K562 (cell line): ENCODE results near the gene SCYGR1. TPM values are rescaled to one million over a fixed set of nuclear protein-coding genes. Genes with fewer than 3 reads are reported as not detected.

Experiments used
- ATAC-seq: fragments of 200-7000 bp; cut with Tn5 transposase; 3 replicates; pipeline ENCODE4 v1.9.1; 2020; ENCODE audit warnings: moderate library complexity
- BruUV-seq: library from RNA; stranded (reverse); fragments of 400-500 nt; replicated peaks from 2 replicates; lab custom pipeline; 2021; lab: Mats Ljungman, UMichigan
- CTCF ChIA-PET: fragments of 300-600 bp; formaldehyde crosslinking; extraction: SDS; loops from one replicate; lab custom pipeline; 2021; ENCODE audit warnings: low intra/inter-chr PET ratio; lab: Yijun Ruan, JAX
- POLR2A ChIA-PET: fragments of 300-600, 350-650 bp; sonication (Branson Sonifier 250); formaldehyde crosslinking; extraction: SDS; loops from one replicate; lab custom pipeline; 2021; ENCODE audit warnings: antibody characterized with exemption, inconsistent platforms; lab: Yijun Ruan, JAX
- DNase-seq, 4 experiments: peaks; one replicate each; pipeline versions ENCODE4 v3.0.0 to v3.0.0-alpha.2; 2011 to 2018; ENCODE audit warnings: low spot score in 3 of 4, mixed read lengths in 3 of 4; ENCODE audit errors: extremely low read depth in 1 of 4
- FAIRE-seq: peaks from 2 replicates; lab custom pipeline; 2011; peaks lifted over from hg19 to GRCh38; lab: Jason Lieb, UNC
- H2AFZ ChIP-seq: 2 replicates; pipeline ENCODE4 v1.6.0; 2011; ENCODE audit warnings: low read depth, low read length, control low read depth, inconsistent platforms
- H3K27ac ChIP-seq: fragments of 200-600 bp; 3 replicates; pipeline ENCODE4 v1.8.0; 2011; ENCODE audit warnings: low read depth, mild to moderate bottlenecking, control low read depth, inconsistent platforms, low read length, moderate library complexity, mixed read lengths; ENCODE audit errors: extremely low read depth
- H3K27me3 ChIP-seq, 2 experiments: fragments of 300-600 bp in 1 of 2; 2 replicates in 1 of 2; 3 replicates in 1 of 2; pipeline versions ENCODE4 v1.6.0 to v1.8.0; 2011; ENCODE audit warnings: inconsistent platforms in 2 of 2, low read length in 2 of 2, mild to moderate bottlenecking in 1 of 2, mixed read lengths in 1 of 2, moderate library complexity in 1 of 2; ENCODE audit not compliant: control insufficient read depth in 2 of 2, insufficient read depth in 2 of 2
- H3K36me3 ChIP-seq: fragments of 300-600 bp; 3 replicates; pipeline ENCODE4 v1.8.0; 2011; ENCODE audit warnings: mild to moderate bottlenecking, low read length, inconsistent platforms; ENCODE audit not compliant: control insufficient read depth, insufficient read depth
- H3K4me1 ChIP-seq, 2 experiments: fragments of 200-600 bp in 1 of 2; replicated peaks in 1 of 2; 2 replicates in 1 of 2; 3 replicates in 1 of 2; pipeline versions ENCODE4 v1.5.1 to v1.8.0; 2011; ENCODE audit warnings: inconsistent platforms in 2 of 2, low read length in 2 of 2, mild to moderate bottlenecking in 1 of 2, mixed read lengths in 1 of 2, moderate library complexity in 1 of 2; ENCODE audit not compliant: control insufficient read depth in 2 of 2, insufficient read depth in 2 of 2
- H3K4me2 ChIP-seq: 2 replicates; pipeline ENCODE4 v1.6.1; 2011; ENCODE audit warnings: low read length, control low read depth, inconsistent platforms, mixed read lengths; ENCODE audit not compliant: insufficient read depth
- H3K4me3 ChIP-seq: fragments of 200-600 bp; sonication (generic), shearing (Covaris generic); 2 replicates; pipeline ENCODE4 v1.5.1; 2016; ENCODE audit warnings: control low read depth, inconsistent platforms
- H3K79me2 ChIP-seq: fragments of 200-600 bp; 3 replicates; pipeline ENCODE4 v1.8.0; 2011; ENCODE audit warnings: low read length, inconsistent platforms; ENCODE audit not compliant: control insufficient read depth, insufficient read depth
- H3K9ac ChIP-seq, 2 experiments: 2 replicates each; pipeline versions ENCODE4 v1.6.0 to v1.6.1; 2011; ENCODE audit warnings: low read depth in 2 of 2, low read length in 2 of 2, control low read depth in 1 of 2, inconsistent platforms in 1 of 2, mild to moderate bottlenecking in 1 of 2, mixed read lengths in 1 of 2; ENCODE audit not compliant: insufficient read depth in 1 of 2
- H3K9me1 ChIP-seq: one replicate; pipeline ENCODE4 v1.6.0; 2011; ENCODE audit warnings: inconsistent platforms, mild to moderate bottlenecking, low read length, moderate library complexity; ENCODE audit not compliant: control insufficient read depth, insufficient read depth
- H3K9me3 ChIP-seq: replicated peaks from 2 replicates; pipeline ENCODE4 v1.5.1; 2011; ENCODE audit warnings: low read depth, low read length, inconsistent platforms; ENCODE audit not compliant: control insufficient read depth, insufficient read depth
- H4K20me1 ChIP-seq: replicated peaks from 2 replicates; pipeline ENCODE4 v1.6.1; 2011; ENCODE audit warnings: low read length, inconsistent platforms, mixed read lengths; ENCODE audit not compliant: control insufficient read depth, insufficient read depth
- CREB3L1 ChIP-seq: fragments of 450-650 bp; IDR thresholded peaks from 2 replicates; pipeline ENCODE4 v1.6.1; 2014; ENCODE audit warnings: low read depth, mild to moderate bottlenecking, moderate library complexity, borderline replicate concordance
- ELF4 ChIP-seq: fragments of 450-650 bp; formaldehyde crosslinking; IDR thresholded peaks from 2 replicates; pipeline ENCODE4 v1.4.0; 2022; ENCODE audit warnings: missing genetic modification characterization
- ETV6 ChIP-seq, 3 experiments: fragments of 150-350 bp in 1 of 3; sonication (generic) in 1 of 3; formaldehyde crosslinking in 1 of 3; IDR thresholded peaks; 2 replicates each; pipeline versions ENCODE4 v1.6.1 to v1.8.0; 2014 to 2022; ENCODE audit warnings: borderline replicate concordance in 2 of 3, low read depth in 2 of 3, antibody characterized with exemption in 1 of 3, low read length in 1 of 3, mild to moderate bottlenecking in 1 of 3, missing genetic modification reagents in 1 of 3
- FOXP4 ChIP-seq: sonication (generic); formaldehyde crosslinking; IDR thresholded peaks from 2 replicates; pipeline ENCODE4 v1.8.0; 2022; ENCODE audit warnings: mild to moderate bottlenecking, missing genetic modification reagents, borderline replicate concordance
- HOMEZ ChIP-seq: fragments of 250-450 bp; sonication (Bioruptor Pico); IDR thresholded peaks from 2 replicates; pipeline ENCODE4 v1.4.0; 2020; ENCODE audit warnings: mild to moderate bottlenecking, moderate library complexity
- MCM7 ChIP-seq, 2 experiments: fragments of 450-650 bp; IDR thresholded peaks; 2 replicates each; pipeline ENCODE4 v1.6.1; 2016 to 2018
- NR2C1 ChIP-seq, 2 experiments: fragments of 450-650 bp; IDR thresholded peaks; 2 replicates each; pipeline ENCODE4 v1.6.1; 2017; ENCODE audit warnings: mild to moderate bottlenecking in 2 of 2, antibody characterized with exemption in 1 of 2, inconsistent platforms in 1 of 2, missing compliant biosample characterization in 1 of 2, missing genetic modification characterization in 1 of 2
- NR4A1 ChIP-seq, 2 experiments: fragments of 250-450 bp in 1 of 2; fragments of 450-650 bp in 1 of 2; sonication (Bioruptor Pico) in 1 of 2; IDR thresholded peaks; 2 replicates each; pipeline versions ENCODE4 v1.4.0 to v1.6.1; 2016 to 2020; ENCODE audit warnings: mild to moderate bottlenecking in 2 of 2, missing compliant biosample characterization in 1 of 2, missing genetic modification characterization in 1 of 2, moderate library complexity in 1 of 2
- POLR3G ChIP-seq: IDR thresholded peaks from 2 replicates; pipeline ENCODE4 v1.6.1; 2011; ENCODE audit not compliant: insufficient read length, insufficient replicate concordance; ENCODE audit errors: extremely low read depth
- PTBP1 ChIP-seq: fragments of 200-400 bp; formaldehyde crosslinking; IDR thresholded peaks from 2 replicates; pipeline ENCODE4 v1.6.1; 2017; ENCODE audit warnings: low read depth, low read length
- PTRF ChIP-seq: fragments of 450-650 bp; IDR thresholded peaks from 2 replicates; pipeline ENCODE4 v1.6.1; 2016; ENCODE audit warnings: mild to moderate bottlenecking, missing genetic modification characterization, missing compliant biosample characterization
- ZBTB49 ChIP-seq: sonication (generic); formaldehyde crosslinking; IDR thresholded peaks from 2 replicates; pipeline ENCODE4 v1.8.0; 2022; ENCODE audit warnings: missing genetic modification reagents, mild to moderate bottlenecking, borderline replicate concordance
- ZNF212 ChIP-seq: fragments of 450-650 bp; formaldehyde crosslinking; IDR thresholded peaks from 2 replicates; pipeline ENCODE4 v1.4.0; 2020; ENCODE audit warnings: mild to moderate bottlenecking
- WGBS: fragments of 100-300 bp; shearing (Covaris generic); methylation state at CpG from one replicate; pipeline ENCODE4 v1.1.6; 2016; ENCODE audit warnings: low coverage, mixed read lengths; ENCODE audit not compliant: insufficient coverage; ENCODE audit errors: missing lambda C conversion rate; 5-methylcytosine and 5-hydroxymethylcytosine counted together
- in situ Hi-C: fragments of 300-500 bp; cut with MboI; formaldehyde crosslinking; loops from 4 replicates; pipeline ENCODE4 v1.15.0; 2018; ENCODE audit warnings: inconsistent platforms, mixed read lengths
- intact Hi-C: fragments of 100-400 bp; cut with micrococcal nuclease; formaldehyde crosslinking; loops from 2 replicates; pipeline ENCODE4 v1.14.2; 2022
- polyA plus RNA-seq, 8 experiments: library from polyadenylated mRNA; depleted of rRNA in 4 of 8; stranded (reverse) in 5 of 8; unstranded in 3 of 8; fragments of >200 nt; fragmentation: Nextera tagmentation in 2 of 8; fragmentation: Illumina TruSeq in 1 of 8; extraction: Ambion mirVana in 2 of 8; extraction: Trizol in 1 of 8; gene quantifications; 2 replicates each; pipeline versions ENCODE4 v1.2.1 to v1.2.3, GENCODE V29; 2011 to 2014; ENCODE audit warnings: inconsistent platforms in 1 of 8, missing spikeins in 1 of 8
- total RNA-seq, 7 experiments: library from RNA; depleted of rRNA in 6 of 7; stranded (reverse); fragments of >200 nt in 6 of 7; fragmentation: Illumina TruSeq in 2 of 7; extraction: Trizol in 2 of 7; gene quantifications; 2 replicates each; pipeline versions ENCODE4 v1.2.1 to v1.2.3, GENCODE V29; 2011 to 2021; ENCODE audit warnings: low replicate concordance in 1 of 7

SCYGR1 gene
- total and polyA plus RNA-seq, 9 of the 15 experiments (the other 6 are each of a cell fraction or from before 2014, with no cell fraction given): not detected

GRCh38 chr2:227378371-227378782, 9.4 kb downstream of the SCYGR1 start:
- Histone ChIP-seq H3K9ac (no peak overlapping the region), H3K4me3 (no peak overlapping the region), H4K20me1 (no peaks in the 10 kb centered on the region), H3K9me3 (no peaks in the 10 kb centered on the region), H2AFZ (no peak overlapping the region), H3K79me2 (no peaks in the 10 kb centered on the region), H3K27ac (no peak overlapping the region), H3K4me2 (no peak overlapping the region), H3K27me3 (peaks cover 0 to 9% of the 10 kb centered on the region in 2 experiments; a peak in 2 of 5 replicates), H3K4me1 (no peaks in the 10 kb centered on the region; a peak in 1 of 5 replicates), H3K36me3 (no peaks in the 10 kb centered on the region), H3K9me1 (no peaks in the 10 kb centered on the region)
- no TSS peak for BruUV-seq
- no peak for FAIRE-seq
- intact Hi-C loops: no loop called here
- 3% methylated on average over 4 of the region's 4 CpGs for WGBS
- in situ Hi-C loops: no loop called here
- ChIA-PET POLR2A (interaction anchor here (1.2 kb wide), 1 partner anchor 14 kb away, joined by 3 read pairs; no protein-coding TSS in a partner anchor), CTCF (no interaction called here)
- DNase-seq: no peak
- no peak for ATAC-seq
- TF ChIP-seq ETV6 (IDR thresholded peaks at IDR 0.05; ENCODE audit: borderline replicate concordance in 1 of 2, low read depth in 2 of 2, low read length in 1 of 2) (no peak), ETV6 (CRISPR knock-in tag; IDR thresholded peaks at IDR 0.05; ENCODE audit: borderline replicate concordance) (no peak), NR4A1 (CRISPR knock-in tag; IDR thresholded peaks at IDR 0.05) (no peak), NR4A1 (tag; IDR thresholded peaks at IDR 0.05) (no peak), FOXP4 (no peak), PTBP1 (no peak), ELF4 (no peak), ZNF212 (CRISPR knock-in tag) (no peak), NR2C1 (IDR thresholded peaks at IDR 0.05) (no peak), NR2C1 (tag; IDR thresholded peaks at IDR 0.05) (no peak), CREB3L1 (no peak), POLR3G (no peak), HOMEZ (CRISPR knock-in tag) (no peak), PTRF (no peak), MCM7 (IDR thresholded peaks at IDR 0.05) (no peak), ZBTB49 (no peak)
